Osteocyte (in vitro differentiated cells): ENCODE data around the gene DNAI4. TPM values are rescaled to one million over a fixed set of nuclear protein-coding genes. Genes with fewer than 3 reads are reported as not detected.

Experiments used
- DNase-seq: peaks from one replicate; pipeline ENCODE4 v3.0.0; 2021; ENCODE audit warnings: mixed read lengths; ENCODE audit not compliant: unreplicated experiment; ENCODE audit errors: extremely low spot score
- H3K27ac Mint-ChIP-seq: one replicate; pipeline ENCODE4 v1.8.0; 2021; ENCODE audit warnings: mild to moderate bottlenecking, mixed read lengths; ENCODE audit not compliant: unreplicated experiment
- H3K27me3 Mint-ChIP-seq: one replicate; pipeline ENCODE4 v1.8.0; 2021; ENCODE audit warnings: mixed read lengths; ENCODE audit not compliant: unreplicated experiment
- H3K36me3 Mint-ChIP-seq: one replicate; pipeline ENCODE4 v1.8.0; 2021; ENCODE audit warnings: mixed read lengths; ENCODE audit not compliant: unreplicated experiment
- H3K4me1 Mint-ChIP-seq: one replicate; pipeline ENCODE4 v1.8.0; 2021; ENCODE audit warnings: mixed read lengths; ENCODE audit not compliant: unreplicated experiment
- H3K4me3 Mint-ChIP-seq: one replicate; pipeline ENCODE4 v1.8.0; 2021; ENCODE audit warnings: mild to moderate bottlenecking, moderate library complexity, mixed read lengths; ENCODE audit not compliant: unreplicated experiment
- H3K9me3 Mint-ChIP-seq: one replicate; pipeline ENCODE4 v1.8.0; 2021; ENCODE audit warnings: mixed read lengths; ENCODE audit not compliant: unreplicated experiment
- CTCF ChIP-seq: fragments of 200-600 bp; sonication (generic); IDR thresholded peaks from 2 replicates; pipeline ENCODE4 v1.5.0; 2021; ENCODE audit warnings: antibody characterized with exemption, mild to moderate bottlenecking, moderate library complexity
- total RNA-seq: library from RNA; stranded (reverse); gene quantifications from 2 replicates; pipeline ENCODE4 v1.2.1, GENCODE V29; 2021

The DNAI4 gene
- total RNA-seq, 1 donor from 2014 or later: 8.9 TPM

GRCh38 chr1:66774438-66774837 lies 150.2 kb downstream of the DNAI4 start:
- Mint-ChIP-seq H3K4me3 (no peak overlapping the region), H3K4me1 (no peaks in the 10 kb centered on the region), H3K27ac (no peak overlapping the region), H3K27me3 (peaks cover 15% of the 10 kb centered on the region), H3K9me3 (no peaks in the 10 kb centered on the region), H3K36me3 (no peaks in the 10 kb centered on the region)
- no peak for TF ChIP-seq CTCF
- no peak for DNase-seq

GRCh38 chr1:66773227-66773626 lies 151.4 kb downstream of the DNAI4 start:
- Mint-ChIP-seq H3K27ac (no peak overlapping the region), H3K4me1 (no peaks in the 10 kb centered on the region), H3K4me3 (no peak overlapping the region), H3K27me3 (peaks cover 13% of the 10 kb centered on the region), H3K9me3 (no peaks in the 10 kb centered on the region), H3K36me3 (no peaks in the 10 kb centered on the region)
- TF ChIP-seq CTCF: no peak
- no peak for DNase-seq

- no peak for DNase-seq
- no peaks in the 10 kb centered on the region for H3K9me3 Mint-ChIP-seq
- no peak overlapping the region for H3K4me3 Mint-ChIP-seq
- no peaks in the 10 kb centered on the region for H3K36me3 Mint-ChIP-seq
- no peak for TF ChIP-seq CTCF
- H3K27me3 Mint-ChIP-seq: peaks cover 4% of the 10 kb centered on the region
- no peak overlapping the region for H3K27ac Mint-ChIP-seq
- H3K4me1 Mint-ChIP-seq: no peaks in the 10 kb centered on the region
These were observed 154.0 kb downstream of the DNAI4 start for GRCh38 chr1:66770694-66771093.

GRCh38 chr1:66770240-66770639 lies 154.4 kb downstream of the DNAI4 start:
- no peaks in the 10 kb centered on the region for H3K36me3 Mint-ChIP-seq
- H3K4me1 Mint-ChIP-seq: no peaks in the 10 kb centered on the region
- H3K9me3 Mint-ChIP-seq: no peaks in the 10 kb centered on the region
- no peak overlapping the region for H3K27ac Mint-ChIP-seq
- no peak for DNase-seq
- no peak overlapping the region for H3K4me3 Mint-ChIP-seq
- TF ChIP-seq CTCF: no peak
- no peaks in the 10 kb centered on the region for H3K27me3 Mint-ChIP-seq

- Mint-ChIP-seq H3K9me3 (no peaks in the 10 kb centered on the region), H3K27ac (no peak overlapping the region), H3K36me3 (no peaks in the 10 kb centered on the region), H3K27me3 (no peaks in the 10 kb centered on the region), H3K4me3 (no peak overlapping the region), H3K4me1 (no peaks in the 10 kb centered on the region)
- TF ChIP-seq CTCF: no peak
- no peak for DNase-seq
These were observed 155.0 kb downstream of the DNAI4 start for GRCh38 chr1:66769512-66770229.
